DOHH2 (cell line): ENCODE data around the gene SMIM36.

ENCODE experiments used
- H3F3A ChIP-seq: fragments of 200-600 bp; sonication (generic), shearing (Covaris generic); 2 replicates; pipeline ENCODE4 v1.6.0; 2016; ENCODE audit warnings: antibody characterized with exemption, mild to moderate bottlenecking; ENCODE audit not compliant: control insufficient read depth, insufficient read depth
- H3K27ac ChIP-seq: fragments of 200-600 bp; sonication (generic); 2 replicates; pipeline ENCODE4 v1.5.1; 2014; ENCODE audit warnings: low read depth, mild to moderate bottlenecking, low read length, moderate library complexity
- H3K27me3 ChIP-seq: fragments of 200-600 bp; sonication (generic); 2 replicates; pipeline ENCODE4 v1.6.1; 2014; ENCODE audit warnings: mild to moderate bottlenecking, low read length, mixed read lengths; ENCODE audit not compliant: control insufficient read depth
- H3K36me3 ChIP-seq: fragments of 200-600 bp; sonication (generic); 2 replicates; pipeline ENCODE4 v1.6.1; 2014; ENCODE audit warnings: mild to moderate bottlenecking, low read length, moderate library complexity, mixed read lengths; ENCODE audit not compliant: control insufficient read depth
- H3K4me1 ChIP-seq: fragments of 200-600 bp; sonication (generic); 2 replicates; pipeline ENCODE4 v1.6.1; 2014; ENCODE audit warnings: mild to moderate bottlenecking, low read length, mixed read lengths; ENCODE audit not compliant: control insufficient read depth
- H3K4me2 ChIP-seq: fragments of 200-600 bp; sonication (generic); 2 replicates; pipeline ENCODE4 v1.6.0; 2014; ENCODE audit warnings: mild to moderate bottlenecking, low read length, moderate library complexity
- H3K4me3 ChIP-seq: fragments of 200-600 bp; sonication (generic); 2 replicates; pipeline ENCODE4 v1.5.1; 2014; ENCODE audit warnings: mild to moderate bottlenecking, low read length, mixed read lengths
- H3K79me2 ChIP-seq: fragments of 200-600 bp; sonication (generic); 2 replicates; pipeline ENCODE4 v1.6.1; 2014; ENCODE audit warnings: mild to moderate bottlenecking, low read length, mixed read lengths; ENCODE audit not compliant: control insufficient read depth
- H3K9me2 ChIP-seq: fragments of 200-600 bp; sonication (generic); replicated peaks from 2 replicates; pipeline ENCODE4 v1.6.1; 2014; ENCODE audit warnings: mild to moderate bottlenecking, low read length, mixed read lengths; ENCODE audit not compliant: control insufficient read depth
- H3K9me3 ChIP-seq: fragments of 200-600 bp; sonication (generic); 2 replicates; pipeline ENCODE4 v1.6.1; 2014; ENCODE audit warnings: antibody characterized with exemption, low read length, mixed read lengths; ENCODE audit not compliant: control insufficient read depth, insufficient read depth
- H4K20me1 ChIP-seq: fragments of 200-600 bp; sonication (generic); 2 replicates; pipeline ENCODE4 v1.6.0; 2014; ENCODE audit warnings: low read depth, mild to moderate bottlenecking, antibody characterized with exemption, low read length, moderate library complexity; ENCODE audit not compliant: control insufficient read depth, insufficient read depth
- CTCF ChIP-seq: fragments of 200-600 bp; sonication (generic); IDR thresholded peaks from one replicate; pipeline ENCODE4 v1.5.1; 2014; ENCODE audit warnings: antibody characterized with exemption, mild to moderate bottlenecking, low read depth, low read length; ENCODE audit not compliant: poor library complexity, severe bottlenecking
- EZH2phosphoT487 ChIP-seq: fragments of 200-600 bp; sonication (generic); IDR thresholded peaks from 2 replicates; pipeline ENCODE4 v1.6.1; 2017; ENCODE audit warnings: borderline replicate concordance, mild to moderate bottlenecking, antibody characterized with exemption, low read length, moderate library complexity, mixed read lengths

SMIM36 gene

GRCh38 chr17:55434721-55435120 lies 76.5 kb downstream of the SMIM36 start:
- peaks cover 28% of the 10 kb centered on the region for H3F3A ChIP-seq
- no peaks in the 10 kb centered on the region for H3K9me2 ChIP-seq
- no peaks in the 10 kb centered on the region for H4K20me1 ChIP-seq
- TF ChIP-seq CTCF, result no peak
- TF ChIP-seq EZH2phosphoT487, result no peak
- H3K9me3 ChIP-seq, result no peaks in the 10 kb centered on the region
- no peaks in the 10 kb centered on the region for H3K36me3 ChIP-seq
- H3K4me2 ChIP-seq, result no peak overlapping the region
- no peak overlapping the region for H3K27ac ChIP-seq
- H3K4me3 ChIP-seq, result no peak overlapping the region
- peaks cover 86% of the 10 kb centered on the region for H3K4me1 ChIP-seq
- no peaks in the 10 kb centered on the region for H3K27me3 ChIP-seq
- H3K79me2 ChIP-seq, result no peaks in the 10 kb centered on the region

- Histone ChIP-seq H3K9me3 (no peaks in the 10 kb centered on the region), H3K9me2 (no peaks in the 10 kb centered on the region), H3K27ac (no peak overlapping the region), H3F3A (peaks cover 28% of the 10 kb centered on the region), H3K4me3 (no peak overlapping the region), H4K20me1 (no peaks in the 10 kb centered on the region), H3K4me2 (no peak overlapping the region), H3K4me1 (peaks cover 83% of the 10 kb centered on the region), H3K79me2 (no peaks in the 10 kb centered on the region), H3K27me3 (no peaks in the 10 kb centered on the region), H3K36me3 (no peaks in the 10 kb centered on the region)
- TF ChIP-seq EZH2phosphoT487 (no peak), CTCF (no peak)
These were observed 77.4 kb downstream of the SMIM36 start for GRCh38 chr17:55433629-55434422.

- Histone ChIP-seq H3K4me3 (no peak overlapping the region), H4K20me1 (no peaks in the 10 kb centered on the region), H3K27ac (no peak overlapping the region), H3K4me2 (no peak overlapping the region), H3K27me3 (no peaks in the 10 kb centered on the region), H3K4me1 (peaks cover 76% of the 10 kb centered on the region), H3K36me3 (no peaks in the 10 kb centered on the region), H3K79me2 (no peaks in the 10 kb centered on the region), H3F3A (peaks cover 28% of the 10 kb centered on the region), H3K9me3 (no peaks in the 10 kb centered on the region), H3K9me2 (no peaks in the 10 kb centered on the region)
- TF ChIP-seq CTCF (no peak), EZH2phosphoT487 (no peak)
These were observed 78.1 kb downstream of the SMIM36 start for GRCh38 chr17:55433029-55433628.
